ENCODE measurements around the gene SBNO2.

- TF ChIP-seq, protein P1, sequence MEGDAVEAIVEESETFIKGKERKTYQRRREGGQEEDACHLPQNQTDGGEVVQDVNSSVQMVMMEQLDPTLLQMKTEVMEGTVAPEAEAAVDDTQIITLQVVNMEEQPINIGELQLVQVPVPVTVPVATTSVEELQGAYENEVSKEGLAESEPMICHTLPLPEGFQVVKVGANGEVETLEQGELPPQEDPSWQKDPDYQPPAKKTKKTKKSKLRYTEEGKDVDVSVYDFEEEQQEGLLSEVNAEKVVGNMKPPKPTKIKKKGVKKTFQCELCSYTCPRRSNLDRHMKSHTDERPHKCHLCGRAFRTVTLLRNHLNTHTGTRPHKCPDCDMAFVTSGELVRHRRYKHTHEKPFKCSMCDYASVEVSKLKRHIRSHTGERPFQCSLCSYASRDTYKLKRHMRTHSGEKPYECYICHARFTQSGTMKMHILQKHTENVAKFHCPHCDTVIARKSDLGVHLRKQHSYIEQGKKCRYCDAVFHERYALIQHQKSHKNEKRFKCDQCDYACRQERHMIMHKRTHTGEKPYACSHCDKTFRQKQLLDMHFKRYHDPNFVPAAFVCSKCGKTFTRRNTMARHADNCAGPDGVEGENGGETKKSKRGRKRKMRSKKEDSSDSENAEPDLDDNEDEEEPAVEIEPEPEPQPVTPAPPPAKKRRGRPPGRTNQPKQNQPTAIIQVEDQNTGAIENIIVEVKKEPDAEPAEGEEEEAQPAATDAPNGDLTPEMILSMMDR (IDR thresholded peaks at IDR 0.05; ENCODE audit: borderline replicate concordance, extremely low read depth, low read length, poor library complexity, severe bottlenecking): no peak
- TF ChIP-seq EZH2 (IDR thresholded peaks at IDR 0.05; ENCODE audit: borderline replicate concordance, low read depth, low read length, severe bottlenecking): no peak
These were observed 8.7 kb upstream of the SBNO2 start for GRCh38 chr19:1182727-1183126.
